ENCODE measurements around the gene PPP1R12B. TPM values are rescaled to one million over a fixed set of nuclear protein-coding genes. Genes with fewer than 3 reads are reported as not detected.
"Not testable (repeated sequence)": the region's sequence is repeated elsewhere in the genome, so short reads cannot be mapped to it uniquely, and the experiment has no call there.

The PPP1R12B gene
- total RNA-seq, 1 experiment from 2014 or later, result 23.0 TPM

DNA sequence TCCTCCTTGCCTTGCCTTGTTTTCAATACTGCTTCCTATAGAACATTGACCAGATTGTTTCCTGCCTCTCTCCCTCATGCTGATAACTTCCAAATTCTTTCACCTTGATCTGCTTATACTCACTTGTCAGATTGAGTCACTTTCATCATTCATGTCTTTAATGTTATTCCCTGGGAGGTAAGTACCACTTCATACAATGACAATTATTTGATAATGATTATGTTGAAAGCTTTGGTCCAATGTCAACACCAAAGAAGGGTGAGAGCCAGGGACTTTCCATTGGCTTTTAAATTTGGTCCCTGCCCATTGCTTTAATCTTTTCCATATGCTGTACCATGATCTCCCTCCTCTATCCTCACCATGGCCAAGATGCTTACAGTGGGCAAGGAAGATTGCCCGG is 224.4 kb downstream of the PPP1R12B start:
- H3K36me3 ChIP-seq, result 0 out of 2 replicates have a peak, but pooled peaks cover 4% of the 10 kb centered on the region
- H3K4me1 ChIP-seq (replicated peaks), result peaks cover 46% of the 10 kb centered on the region
- DNase-seq (ENCODE audit: low read depth in 1 of 2, low spot score in 2 of 2), result no peak
- H3K9me3 ChIP-seq (replicated peaks), result no peaks in the 10 kb centered on the region
- H3K4me3 ChIP-seq, result no peak overlapping the region
- H3K27me3 ChIP-seq (replicated peaks), result no peaks in the 10 kb centered on the region
- no peak overlapping the region for H3K27ac ChIP-seq

DNA sequence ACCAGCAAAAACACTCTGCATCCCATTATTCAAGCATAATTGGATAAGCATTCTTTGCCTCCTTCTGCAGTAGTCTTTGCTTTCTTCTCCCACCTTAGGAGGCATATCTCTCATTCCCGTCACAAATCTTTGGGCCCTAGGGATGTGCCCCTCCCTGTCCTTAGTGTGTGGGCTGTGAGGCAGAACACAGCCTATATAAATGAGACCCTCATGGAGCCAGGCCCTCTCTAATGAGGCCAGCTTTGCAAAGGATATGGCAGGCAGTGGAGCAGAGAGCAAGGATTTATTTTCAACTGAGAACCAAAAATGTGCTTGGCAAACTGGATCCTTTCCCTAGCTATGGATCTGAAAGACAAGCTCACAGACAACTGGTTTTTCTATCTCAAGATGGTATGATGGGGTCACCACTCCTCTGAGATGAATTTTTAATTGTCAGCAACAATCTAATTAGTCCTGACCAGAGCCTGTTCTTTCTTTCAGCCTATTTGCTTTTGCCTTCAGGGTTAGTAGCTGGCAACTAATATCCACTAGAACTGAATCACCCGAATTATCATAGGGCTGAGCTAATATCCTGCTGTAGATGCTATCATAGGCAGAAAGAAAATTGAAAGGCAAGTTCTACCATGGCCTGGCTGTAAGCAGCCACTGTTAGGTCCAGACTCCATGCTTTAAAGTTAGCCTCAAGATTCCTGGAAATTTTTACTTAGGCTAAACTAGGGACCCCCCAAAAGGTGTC is 227.6 kb downstream of the PPP1R12B start:
- Histone ChIP-seq H3K9me3 (replicated peaks) (peaks cover 2% of the 10 kb centered on the region; the same call in 1 of the 2 replicates), H3K27ac (peak overlapping the region; percentile 70), H3K36me3 (peaks cover 16% of the 10 kb centered on the region), H3K27me3 (replicated peaks) (no peaks in the 10 kb centered on the region), H3K4me1 (replicated peaks) (peaks cover 62% of the 10 kb centered on the region), H3K4me3 (no peak overlapping the region)
- no peak for DNase-seq (ENCODE audit: low read depth in 1 of 2, low spot score in 2 of 2)

GRCh38 chr1:202576816-202577215 is 228.3 kb downstream of the PPP1R12B start:
- peak; percentile 62 to 68 for DNase-seq (ENCODE audit: low read depth in 1 of 2, low spot score in 2 of 2)
- Histone ChIP-seq H3K27me3 (replicated peaks) (no peaks in the 10 kb centered on the region), H3K9me3 (replicated peaks) (peaks cover 2% of the 10 kb centered on the region; the same call in 1 of the 2 replicates), H3K4me1 (replicated peaks) (peaks cover 62% of the 10 kb centered on the region), H3K4me3 (no peak overlapping the region), H3K27ac (peak overlapping the region; percentile 70), H3K36me3 (peaks cover 24% of the 10 kb centered on the region)

GRCh38 chr1:202577381-202577780 is 228.9 kb downstream of the PPP1R12B start:
- no peaks in the 10 kb centered on the region for H3K27me3 ChIP-seq (replicated peaks)
- H3K4me3 ChIP-seq, result no peak overlapping the region
- peaks cover 2% of the 10 kb centered on the region; the same call in 1 of the 2 replicates for H3K9me3 ChIP-seq (replicated peaks)
- H3K4me1 ChIP-seq (replicated peaks), result peaks cover 62% of the 10 kb centered on the region
- H3K36me3 ChIP-seq, result peaks cover 26% of the 10 kb centered on the region
- peak in 1 of 2 experiments; percentile 48 for DNase-seq (ENCODE audit: low read depth in 1 of 2, low spot score in 2 of 2)
- peak overlapping the region; percentile 70 for H3K27ac ChIP-seq

DNA sequence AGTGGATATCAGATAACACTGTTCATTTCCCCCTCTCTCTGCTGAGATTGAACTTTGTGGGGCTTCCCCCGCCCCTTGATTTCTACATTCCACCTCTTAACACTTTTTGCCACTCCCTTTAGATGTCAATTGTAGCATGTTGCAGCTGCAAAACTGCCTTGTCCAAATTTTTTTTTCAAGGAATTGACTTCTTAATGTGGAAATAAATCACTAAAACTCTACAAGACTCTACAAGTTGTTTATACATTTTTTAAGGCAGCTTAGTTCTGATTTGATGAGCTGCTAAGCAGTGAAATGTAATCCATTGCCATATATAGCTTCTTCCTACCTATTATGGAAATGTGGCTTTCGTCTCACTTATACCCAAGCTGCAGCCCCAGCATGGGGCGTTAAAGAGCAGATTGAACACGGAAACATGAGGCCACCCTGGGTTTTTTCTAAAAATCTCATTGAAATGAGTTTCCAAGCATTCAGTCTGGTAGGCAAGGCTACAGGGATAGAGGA is 229.6 kb downstream of the PPP1R12B start:
- peaks cover 26% of the 10 kb centered on the region for H3K36me3 ChIP-seq
- no peaks in the 10 kb centered on the region for H3K27me3 ChIP-seq (replicated peaks)
- no peak overlapping the region for H3K4me3 ChIP-seq
- peaks cover 62% of the 10 kb centered on the region for H3K4me1 ChIP-seq (replicated peaks)
- peak in 1 of 2 experiments; percentile 67 for DNase-seq (ENCODE audit: low read depth in 1 of 2, low spot score in 2 of 2)
- H3K27ac ChIP-seq, result peak overlapping the region; percentile 70
- peaks cover 2% of the 10 kb centered on the region; the same call in 1 of the 2 replicates for H3K9me3 ChIP-seq (replicated peaks)

DNA sequence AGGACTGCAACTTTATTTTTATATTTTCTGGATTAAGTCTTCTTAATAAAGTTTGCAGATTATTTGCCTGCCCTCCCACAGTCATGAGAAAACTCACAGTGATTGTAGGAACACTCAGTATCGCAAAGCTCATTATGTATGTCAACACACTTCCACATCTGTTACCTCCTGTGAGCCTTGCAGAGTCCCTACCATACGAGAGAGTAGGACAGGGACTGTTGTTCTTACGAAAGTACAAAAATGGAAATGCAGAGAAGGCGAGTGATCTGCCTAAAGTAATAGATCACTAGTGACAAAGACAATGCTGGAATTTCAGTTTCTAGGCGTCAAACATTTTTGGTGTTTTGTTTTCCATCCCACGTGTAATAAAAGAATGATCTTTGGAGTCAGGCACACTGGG is 230.1 kb downstream of the PPP1R12B start:
- Histone ChIP-seq H3K9me3 (replicated peaks) (peaks cover 2% of the 10 kb centered on the region; the same call in 1 of the 2 replicates), H3K27ac (peak overlapping the region; percentile 70), H3K4me3 (no peak overlapping the region), H3K4me1 (replicated peaks) (peaks cover 62% of the 10 kb centered on the region), H3K36me3 (peaks cover 30% of the 10 kb centered on the region), H3K27me3 (replicated peaks) (no peaks in the 10 kb centered on the region)
- no peak for DNase-seq (ENCODE audit: low read depth in 1 of 2, low spot score in 2 of 2)

GRCh38 chr1:202579806-202580205 is 231.3 kb downstream of the PPP1R12B start:
- H3K27me3 ChIP-seq (replicated peaks), result no peaks in the 10 kb centered on the region
- no peak overlapping the region for H3K4me3 ChIP-seq
- H3K9me3 ChIP-seq (replicated peaks), result peaks cover 2% of the 10 kb centered on the region; the same call in 1 of the 2 replicates
- H3K4me1 ChIP-seq (replicated peaks), result peaks cover 64% of the 10 kb centered on the region
- H3K27ac ChIP-seq, result peak overlapping the region; percentile 70
- H3K36me3 ChIP-seq, result peaks cover 30% of the 10 kb centered on the region
- DNase-seq (ENCODE audit: low read depth in 1 of 2, low spot score in 2 of 2), result peak in 1 of 2 experiments; percentile 80

- no peak for DNase-seq (ENCODE audit: low read depth in 1 of 2, low spot score in 2 of 2)
- H3K4me1 ChIP-seq (replicated peaks), result peaks cover 69% of the 10 kb centered on the region
Observed at GRCh38 chr1:202580619-202581018, 232.1 kb downstream of the PPP1R12B start.

GRCh38 chr1:202582350-202582749 is 233.9 kb downstream of the PPP1R12B start:
- not testable (repeated sequence) for DNase-seq (ENCODE audit: low read depth in 1 of 2, low spot score in 2 of 2); H3K4me3 ChIP-seq; H3K27ac ChIP-seq; H3K9me3 ChIP-seq (replicated peaks); H3K27me3 ChIP-seq (replicated peaks)
- H3K4me1 ChIP-seq (replicated peaks), result peaks cover 69% of the 10 kb centered on the region
- H3K36me3 ChIP-seq, result peaks cover 30% of the 10 kb centered on the region

More at GRCh38 chr1:202580619-202581018, 232.1 kb downstream of the PPP1R12B start:
- H3K9me3 ChIP-seq (replicated peaks), result peaks cover 2% of the 10 kb centered on the region; the same call in 1 of the 2 replicates
- no peaks in the 10 kb centered on the region for H3K27me3 ChIP-seq (replicated peaks)
- peaks cover 30% of the 10 kb centered on the region for H3K36me3 ChIP-seq
- H3K4me3 ChIP-seq, result no peak overlapping the region
- peak overlapping the region; percentile 70 for H3K27ac ChIP-seq

DNA sequence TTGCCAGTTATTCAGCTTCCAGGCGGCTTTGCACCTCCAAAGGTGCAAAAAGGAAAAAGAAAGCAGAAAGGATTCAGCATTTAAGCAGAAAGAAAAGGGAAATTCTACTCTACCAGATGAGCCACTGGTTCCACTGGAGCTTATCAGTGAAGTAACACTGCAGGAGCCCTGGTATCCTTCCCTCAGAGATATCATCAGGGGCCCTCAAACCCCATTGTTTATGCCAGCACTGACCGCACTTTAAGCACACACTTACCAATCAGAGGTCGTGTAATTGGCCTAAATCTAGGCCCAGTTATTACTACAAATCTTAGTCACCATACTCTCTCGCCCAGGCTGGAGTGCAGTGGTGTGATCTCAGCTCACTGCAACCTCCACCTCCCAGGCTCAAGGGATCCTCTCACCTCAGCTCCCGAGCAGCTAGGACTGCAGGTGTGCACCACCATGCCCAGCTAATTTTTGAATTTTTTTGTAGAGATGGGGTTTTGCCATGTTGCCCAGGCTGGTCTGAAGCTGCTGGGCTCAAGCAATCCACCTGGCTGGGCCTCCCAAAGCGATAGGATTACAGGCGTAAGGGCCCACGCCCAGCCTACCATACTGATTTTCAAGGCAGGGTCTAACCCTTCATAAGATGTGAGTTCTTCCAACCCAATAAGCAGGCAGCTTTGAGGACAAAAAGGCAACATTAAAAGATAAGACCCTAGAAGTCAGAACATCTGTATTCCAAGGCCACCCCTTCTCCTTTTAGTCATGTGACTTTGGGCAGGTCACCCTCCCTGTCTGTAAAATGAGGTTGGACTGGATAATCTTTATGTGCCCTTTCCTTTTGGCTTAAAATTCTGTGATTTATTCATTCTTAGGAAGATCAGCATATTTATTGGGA is 236.4 kb downstream of the PPP1R12B start:
- DNase-seq (ENCODE audit: low read depth in 1 of 2, low spot score in 2 of 2), result no peak
- no peaks in the 10 kb centered on the region for H3K27me3 ChIP-seq (replicated peaks)

DNA sequence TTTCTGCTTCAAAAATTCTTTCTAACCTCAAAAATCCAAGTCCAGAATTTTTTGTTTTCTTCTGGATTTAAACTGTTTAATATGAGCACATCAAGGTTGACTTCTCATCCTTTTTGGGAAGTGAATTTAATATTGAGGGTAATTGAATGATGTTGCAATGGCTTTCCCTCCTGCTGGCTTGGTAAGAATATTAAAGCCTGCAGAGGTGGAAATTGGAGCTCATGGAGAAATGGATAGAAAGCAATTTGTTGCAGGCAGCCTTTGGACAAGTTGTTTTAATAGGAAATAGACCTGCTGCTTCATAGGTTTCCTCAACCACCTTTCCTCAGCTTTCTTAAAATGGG is 237.1 kb downstream of the PPP1R12B start:
- Histone ChIP-seq H3K36me3 (peaks cover 18% of the 10 kb centered on the region), H3K27ac (no peak overlapping the region), H3K9me3 (replicated peaks) (no peaks in the 10 kb centered on the region), H3K4me3 (no peak overlapping the region), H3K4me1 (replicated peaks) (peaks cover 69% of the 10 kb centered on the region), H3K27me3 (replicated peaks) (no peaks in the 10 kb centered on the region)
- DNase-seq (ENCODE audit: low read depth in 1 of 2, low spot score in 2 of 2), result no peak

More for the DNA sequence above, 236.4 kb downstream of the PPP1R12B start:
- H3K36me3 ChIP-seq, result peaks cover 24% of the 10 kb centered on the region
- no peak overlapping the region for H3K4me3 ChIP-seq
- no peaks in the 10 kb centered on the region for H3K9me3 ChIP-seq (replicated peaks)
- H3K27ac ChIP-seq, result no peak overlapping the region
- H3K4me1 ChIP-seq (replicated peaks), result peaks cover 69% of the 10 kb centered on the region

DNA sequence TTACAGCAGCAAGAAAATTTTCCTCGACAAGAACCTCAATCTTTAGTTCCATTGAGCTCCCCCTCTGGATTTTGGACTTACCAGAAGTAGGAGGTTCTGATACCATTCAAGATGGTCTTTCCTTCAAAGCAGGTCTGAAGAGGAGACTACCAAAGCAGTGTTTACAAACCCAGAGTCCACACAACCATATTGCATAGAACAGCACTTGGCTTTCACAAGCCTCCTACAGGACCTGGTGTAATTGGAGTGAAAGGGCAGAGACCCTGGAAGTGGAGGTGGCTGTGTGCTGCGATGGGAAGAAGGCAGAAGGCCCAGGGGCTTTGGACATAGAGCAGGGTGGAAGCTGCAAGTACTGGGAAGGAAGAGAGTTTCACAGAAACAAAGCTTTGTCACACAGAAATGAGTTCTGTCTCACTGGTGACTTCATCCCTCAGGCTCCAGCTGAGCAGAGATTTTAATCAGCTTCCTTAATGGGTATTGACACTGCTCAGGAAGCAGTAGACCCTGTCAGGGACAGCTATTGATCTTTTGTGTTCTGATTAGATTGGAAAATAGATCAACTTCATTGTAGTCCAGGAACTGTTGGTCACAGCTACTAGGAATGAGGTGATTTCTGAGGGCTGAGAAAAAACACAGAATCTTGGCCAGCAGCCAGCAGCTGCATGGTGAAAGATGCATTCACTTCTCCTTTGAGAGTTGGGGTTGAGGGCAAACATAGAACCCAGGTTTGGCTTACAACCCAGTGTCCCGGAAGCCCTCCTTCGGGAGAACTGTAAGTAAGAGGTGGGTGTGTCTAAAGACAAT is 237.7 kb downstream of the PPP1R12B start:
- peak overlapping the region; percentile 98 for H3K27ac ChIP-seq
- no peak overlapping the region for H3K4me3 ChIP-seq
- peaks cover 72% of the 10 kb centered on the region for H3K4me1 ChIP-seq (replicated peaks)
- DNase-seq (ENCODE audit: low read depth in 1 of 2, low spot score in 2 of 2), result peak in 1 of 2 experiments; percentile 62
- peaks cover 12% of the 10 kb centered on the region for H3K36me3 ChIP-seq
- no peaks in the 10 kb centered on the region for H3K9me3 ChIP-seq (replicated peaks)
- H3K27me3 ChIP-seq (replicated peaks), result no peaks in the 10 kb centered on the region

DNA sequence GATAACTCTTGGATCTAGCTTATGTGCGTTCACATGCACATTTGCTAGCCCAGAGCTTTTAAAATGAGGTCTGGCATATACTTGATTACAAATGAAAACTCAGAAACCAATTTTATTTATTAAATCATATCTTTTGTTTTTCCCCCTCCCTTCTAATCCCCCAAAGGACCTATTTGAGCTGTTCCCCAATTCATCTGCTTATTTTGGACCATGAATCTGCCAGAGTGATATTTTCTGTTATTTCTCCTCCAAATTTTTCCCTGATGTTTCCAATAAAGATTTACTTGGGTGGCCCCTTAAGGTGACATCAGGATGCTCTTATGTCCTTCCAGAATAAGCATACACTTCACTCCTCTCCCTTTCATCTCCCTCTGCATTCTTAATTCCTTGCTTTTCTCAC is 238.4 kb downstream of the PPP1R12B start:
- no peaks in the 10 kb centered on the region for H3K9me3 ChIP-seq (replicated peaks)
- DNase-seq (ENCODE audit: low read depth in 1 of 2, low spot score in 2 of 2), result peak in 1 of 2 experiments; percentile 42
- H3K4me3 ChIP-seq, result no peak overlapping the region
- peaks cover 5% of the 10 kb centered on the region; the same call in 1 of the 2 replicates for H3K36me3 ChIP-seq
- H3K27ac ChIP-seq, result peak overlapping the region; percentile 98
- H3K27me3 ChIP-seq (replicated peaks), result no peaks in the 10 kb centered on the region
- H3K4me1 ChIP-seq (replicated peaks), result peaks cover 78% of the 10 kb centered on the region
